Panc1 (cell line): ENCODE data around the gene NFX1.

Experiments
- CTCF ChIP-seq: fragments of 450-650 bp; IDR thresholded peaks from 2 replicates; pipeline ENCODE4 v1.5.1; 2017; ENCODE audit warnings: mild to moderate bottlenecking
- POLR2AphosphoS5 ChIP-seq: IDR thresholded peaks from 2 replicates; pipeline ENCODE4 v1.6.1; 2012; ENCODE audit warnings: mild to moderate bottlenecking, low read depth, low read length, moderate library complexity
- REST ChIP-seq, 2 experiments: IDR thresholded peaks; 2 replicates each; pipeline ENCODE4 v1.6.1; 2011 to 2012; ENCODE audit warnings: low read depth in 2 of 2, control low read depth in 1 of 2, low read length in 1 of 2, mild to moderate bottlenecking in 1 of 2, moderate library complexity in 1 of 2; ENCODE audit not compliant: insufficient read depth in 1 of 2
- SIN3A ChIP-seq: IDR thresholded peaks from 2 replicates; pipeline ENCODE4 v1.6.1; 2012; ENCODE audit warnings: low read depth, mild to moderate bottlenecking, low read length, moderate library complexity, borderline replicate concordance; ENCODE audit not compliant: insufficient read depth

- TF ChIP-seq CTCF (peak; percentile 93), POLR2AphosphoS5 (no peak), REST (IDR thresholded peaks at IDR 0.05; ENCODE audit: insufficient read depth in 1 of 2, low read depth in 2 of 2, low read length in 1 of 2) (no peak), SIN3A (no peak)
Measured at GRCh38 chr9:33287087-33287490, 3.2 kb upstream of the NFX1 start.
